Gastrocnemius medialis (tissue), 4 donors: ENCODE results near the gene NRG2.

ENCODE experiments used
- POLR2A ChIP-seq, 2 donors: fragments of 450-650 bp; IDR thresholded peaks; one replicate each; pipeline ENCODE4 v1.6.1; 2017; ENCODE audit warnings: antibody characterized with exemption in 2 of 2, mild to moderate bottlenecking in 2 of 2, moderate library complexity in 2 of 2
- TF ChIP-seq, protein P1 (sequence below), 5 experiments: fragments of 450-650 bp in 3 of 5; fragments of 200-600 bp in 2 of 5; sonication (generic) in 2 of 5; IDR thresholded peaks in 4 of 5; conservative IDR thresholded peaks in 1 of 5; 1 replicate in 4 of 5; 2 replicates in 1 of 5; pipeline ENCODE4 v1.5.1; 2016 to 2019; ENCODE audit warnings: antibody characterized with exemption in 5 of 5, mild to moderate bottlenecking in 3 of 5, moderate library complexity in 3 of 5

DNA sequence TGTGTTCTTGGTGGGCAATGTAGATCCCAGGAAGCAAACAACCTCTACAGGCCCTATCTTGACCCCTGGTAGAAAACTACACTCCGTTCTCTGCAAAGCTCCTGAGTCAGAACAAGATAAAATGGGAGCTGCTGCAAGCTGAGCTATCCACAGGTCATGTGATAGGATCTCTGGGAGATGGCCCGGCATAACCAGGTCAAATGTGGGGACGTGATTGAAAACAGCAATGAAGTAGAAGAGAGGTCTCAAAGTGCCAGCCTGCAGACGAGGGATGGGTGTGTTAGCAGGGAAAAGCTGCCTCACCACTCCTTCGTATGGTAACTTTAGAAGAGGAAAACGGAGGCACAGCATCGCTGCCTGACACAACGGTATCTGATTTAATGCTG lies 25.0 kb downstream of the NRG2 start:
- TF ChIP-seq, protein P1, sequence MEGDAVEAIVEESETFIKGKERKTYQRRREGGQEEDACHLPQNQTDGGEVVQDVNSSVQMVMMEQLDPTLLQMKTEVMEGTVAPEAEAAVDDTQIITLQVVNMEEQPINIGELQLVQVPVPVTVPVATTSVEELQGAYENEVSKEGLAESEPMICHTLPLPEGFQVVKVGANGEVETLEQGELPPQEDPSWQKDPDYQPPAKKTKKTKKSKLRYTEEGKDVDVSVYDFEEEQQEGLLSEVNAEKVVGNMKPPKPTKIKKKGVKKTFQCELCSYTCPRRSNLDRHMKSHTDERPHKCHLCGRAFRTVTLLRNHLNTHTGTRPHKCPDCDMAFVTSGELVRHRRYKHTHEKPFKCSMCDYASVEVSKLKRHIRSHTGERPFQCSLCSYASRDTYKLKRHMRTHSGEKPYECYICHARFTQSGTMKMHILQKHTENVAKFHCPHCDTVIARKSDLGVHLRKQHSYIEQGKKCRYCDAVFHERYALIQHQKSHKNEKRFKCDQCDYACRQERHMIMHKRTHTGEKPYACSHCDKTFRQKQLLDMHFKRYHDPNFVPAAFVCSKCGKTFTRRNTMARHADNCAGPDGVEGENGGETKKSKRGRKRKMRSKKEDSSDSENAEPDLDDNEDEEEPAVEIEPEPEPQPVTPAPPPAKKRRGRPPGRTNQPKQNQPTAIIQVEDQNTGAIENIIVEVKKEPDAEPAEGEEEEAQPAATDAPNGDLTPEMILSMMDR (IDR thresholded peaks at IDR 0.05 in 4 of 5, conservative IDR thresholded peaks at IDR 0.05 in 1 of 5) = no peak
- TF ChIP-seq POLR2A (IDR thresholded peaks at IDR 0.05) = peak in 1 of 2 donors; percentile 21
